Measurements from ENCODE around the gene MYOZ3.

Gene MYOZ3

GRCh38 chr5:150639751-150640150 lies 21.3 kb upstream of the MYOZ3 start:
- DNase-seq (ENCODE audit: low spot score), result no peak
- TF ChIP-seq, protein P1, sequence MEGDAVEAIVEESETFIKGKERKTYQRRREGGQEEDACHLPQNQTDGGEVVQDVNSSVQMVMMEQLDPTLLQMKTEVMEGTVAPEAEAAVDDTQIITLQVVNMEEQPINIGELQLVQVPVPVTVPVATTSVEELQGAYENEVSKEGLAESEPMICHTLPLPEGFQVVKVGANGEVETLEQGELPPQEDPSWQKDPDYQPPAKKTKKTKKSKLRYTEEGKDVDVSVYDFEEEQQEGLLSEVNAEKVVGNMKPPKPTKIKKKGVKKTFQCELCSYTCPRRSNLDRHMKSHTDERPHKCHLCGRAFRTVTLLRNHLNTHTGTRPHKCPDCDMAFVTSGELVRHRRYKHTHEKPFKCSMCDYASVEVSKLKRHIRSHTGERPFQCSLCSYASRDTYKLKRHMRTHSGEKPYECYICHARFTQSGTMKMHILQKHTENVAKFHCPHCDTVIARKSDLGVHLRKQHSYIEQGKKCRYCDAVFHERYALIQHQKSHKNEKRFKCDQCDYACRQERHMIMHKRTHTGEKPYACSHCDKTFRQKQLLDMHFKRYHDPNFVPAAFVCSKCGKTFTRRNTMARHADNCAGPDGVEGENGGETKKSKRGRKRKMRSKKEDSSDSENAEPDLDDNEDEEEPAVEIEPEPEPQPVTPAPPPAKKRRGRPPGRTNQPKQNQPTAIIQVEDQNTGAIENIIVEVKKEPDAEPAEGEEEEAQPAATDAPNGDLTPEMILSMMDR (IDR thresholded peaks at IDR 0.05; ENCODE audit: extremely low read depth, missing control alignments), result no peak

DNA sequence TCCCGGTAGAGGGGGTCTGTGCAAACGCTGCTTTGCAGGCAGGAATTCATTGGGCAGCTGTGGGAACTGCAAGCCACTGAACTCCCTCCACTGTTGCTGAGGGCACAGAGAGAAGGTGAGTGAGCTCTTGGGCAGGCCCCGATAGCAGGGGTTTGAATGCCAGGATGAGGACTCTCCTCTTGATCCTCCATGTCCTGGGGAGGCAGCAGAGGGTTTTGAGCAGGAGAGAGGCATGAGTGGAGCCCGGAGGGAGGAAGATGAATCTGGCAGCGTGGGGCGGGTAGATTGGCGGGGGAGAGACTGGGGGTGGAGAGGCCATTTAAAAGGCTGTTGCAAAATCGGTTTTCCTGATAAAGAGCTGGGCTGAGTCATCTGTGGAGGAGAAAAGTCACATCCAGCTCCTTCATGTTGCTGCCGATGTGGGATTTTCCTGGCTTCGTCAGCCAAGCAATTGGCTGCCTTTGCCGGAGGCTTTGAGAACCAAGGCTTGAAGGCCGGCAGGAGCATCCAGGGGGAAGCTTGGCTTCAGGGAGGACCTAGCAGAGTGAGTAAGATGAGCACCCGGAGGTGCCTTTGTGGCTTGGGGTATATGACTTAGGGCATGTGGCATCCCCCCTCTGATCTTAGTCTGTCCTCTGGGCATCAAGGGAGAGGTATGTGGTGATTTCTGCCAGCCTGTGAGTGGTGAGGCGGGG lies 20.6 kb upstream of the MYOZ3 start, which contains the start of gene SYNPO:
Gene SYNPO (plus strand): TSS at position 350 of the 695 bp plus-strand sequence. CDS start 7,616 bp downstream, outside the sequence.
- TF ChIP-seq, protein P1 (IDR thresholded peaks at IDR 0.05; ENCODE audit: extremely low read depth, missing control alignments), result no peak

GRCh38 chr5:150641006-150641570 lies 20.0 kb upstream of the MYOZ3 start:
- TF ChIP-seq, protein P1 (IDR thresholded peaks at IDR 0.05; ENCODE audit: extremely low read depth, missing control alignments), result no peak
- DNase-seq (ENCODE audit: low spot score), result no peak

More for the DNA sequence above, 20.6 kb upstream of the MYOZ3 start, which contains the start of gene SYNPO:
- DNase-seq (ENCODE audit: low spot score), result no peak

DNA sequence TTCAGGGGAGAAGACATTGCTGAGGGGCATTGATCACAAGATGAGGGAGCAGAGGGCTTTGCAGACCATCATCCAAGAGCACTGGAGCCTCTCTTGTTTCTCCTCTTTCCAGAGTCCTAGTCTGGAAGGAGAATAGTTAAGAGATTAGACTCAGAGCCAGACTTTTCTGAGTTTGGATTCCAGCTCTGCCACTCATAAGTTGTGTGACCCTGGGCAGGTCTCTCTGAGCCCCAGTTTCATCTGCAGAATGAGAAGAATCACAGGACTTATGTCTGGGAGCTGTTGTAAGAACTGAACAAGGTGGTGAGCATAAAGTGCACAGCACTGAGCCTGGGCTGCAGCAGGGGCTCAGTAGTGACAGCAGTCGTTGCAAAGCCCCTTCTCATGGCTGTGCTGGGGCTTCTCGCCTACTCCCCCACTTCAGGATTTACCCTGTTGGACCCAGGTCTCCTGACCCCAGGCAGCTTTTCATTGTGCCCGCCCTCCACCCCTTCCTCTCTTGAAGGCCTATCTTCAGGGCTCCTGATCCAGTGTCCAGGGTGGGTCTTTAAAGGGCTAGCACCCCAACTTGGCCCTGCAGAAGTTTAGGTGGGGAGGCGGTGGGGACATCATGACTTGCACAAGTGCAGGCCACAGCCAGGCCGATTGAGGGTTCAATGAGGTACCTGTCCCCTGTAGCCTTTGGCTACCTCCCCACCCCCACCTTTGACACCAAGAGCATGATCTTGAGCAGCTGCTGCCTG lies 19.1 kb upstream of the MYOZ3 start:
- DNase-seq (ENCODE audit: low spot score), result no peak
- TF ChIP-seq, protein P1 (IDR thresholded peaks at IDR 0.05; ENCODE audit: extremely low read depth, missing control alignments), result no peak

- TF ChIP-seq, protein P1 (IDR thresholded peaks at IDR 0.05; ENCODE audit: extremely low read depth, missing control alignments), result no peak
- no peak for DNase-seq (ENCODE audit: low spot score)
Observed at GRCh38 chr5:150642567-150642927, 18.5 kb upstream of the MYOZ3 start.

- DNase-seq (ENCODE audit: low spot score), result no peak
- TF ChIP-seq, protein P1 (IDR thresholded peaks at IDR 0.05; ENCODE audit: extremely low read depth, missing control alignments), result no peak
Observed at GRCh38 chr5:150642991-150643710, 17.9 kb upstream of the MYOZ3 start.

All from GM20000 (cell line).